ENCODE data around the gene KCNH1. TPM values are rescaled to one million over a fixed set of nuclear protein-coding genes. Genes with fewer than 3 reads are reported as not detected.

KCNH1 gene
- total RNA-seq, 2 experiments from 2014 or later = not detected

GRCh38 chr1:210944252-210944651 is 189.7 kb downstream of the KCNH1 start:
- no peak for DNase-seq
- no peak for TF ChIP-seq CTCF (IDR thresholded peaks at IDR 0.05)
- ChIA-PET POLR2A (no interaction called here), CTCF (no interaction called here)
- Mint-ChIP-seq H3K27me3 (no peaks in the 10 kb centered on the region), H3K36me3 (ENCODE audit: low read depth) (no peaks in the 10 kb centered on the region), H3K27ac (no peak overlapping the region), H3K9me3 (no peaks in the 10 kb centered on the region), H3K4me3 (no peak overlapping the region), H3K4me1 (ENCODE audit: low read depth) (peaks cover 2% of the 10 kb centered on the region)
- intact Hi-C loops (cut with micrococcal nuclease) = loop anchor here (10.0 kb wide), 1 partner anchor 359 kb away; no protein-coding TSS in a partner anchor
- no peak for ATAC-seq

- intact Hi-C loops (cut with micrococcal nuclease) = loop anchor here (10.0 kb wide), 1 partner anchor 358 kb away; no protein-coding TSS in a partner anchor
- Mint-ChIP-seq H3K4me3 (no peak overlapping the region), H3K36me3 (ENCODE audit: low read depth) (no peaks in the 10 kb centered on the region), H3K9me3 (no peaks in the 10 kb centered on the region), H3K27me3 (no peaks in the 10 kb centered on the region), H3K27ac (no peak overlapping the region), H3K4me1 (ENCODE audit: low read depth) (peaks cover 2% of the 10 kb centered on the region)
- DNase-seq (no peak), ATAC-seq (no peak)
- POLR2A ChIA-PET = no interaction called here
- CTCF ChIA-PET = no interaction called here
- TF ChIP-seq CTCF (IDR thresholded peaks at IDR 0.05) = no peak
These were observed 191.4 kb downstream of the KCNH1 start for GRCh38 chr1:210942513-210942912.

GRCh38 chr1:210940081-210940617 is 193.8 kb downstream of the KCNH1 start:
- Mint-ChIP-seq H3K4me3 (no peak overlapping the region), H3K9me3 (no peaks in the 10 kb centered on the region), H3K4me1 (ENCODE audit: low read depth) (peaks cover 2% of the 10 kb centered on the region), H3K27me3 (no peaks in the 10 kb centered on the region), H3K36me3 (ENCODE audit: low read depth) (no peaks in the 10 kb centered on the region), H3K27ac (no peak overlapping the region)
- CTCF ChIA-PET = no interaction called here
- POLR2A ChIA-PET = no interaction called here
- TF ChIP-seq CTCF (IDR thresholded peaks at IDR 0.05) = no peak
- no peak for ATAC-seq
- intact Hi-C loops (cut with micrococcal nuclease) = loop anchor here (10.0 kb wide), 1 partner anchor 355 kb away; no protein-coding TSS in a partner anchor
- no peak for DNase-seq

- CTCF ChIA-PET = no interaction called here
- Mint-ChIP-seq H3K36me3 (ENCODE audit: low read depth) (no peaks in the 10 kb centered on the region), H3K9me3 (no peaks in the 10 kb centered on the region), H3K27me3 (no peaks in the 10 kb centered on the region), H3K4me1 (ENCODE audit: low read depth) (peaks cover 2% of the 10 kb centered on the region), H3K27ac (no peak overlapping the region), H3K4me3 (no peak overlapping the region)
- intact Hi-C loops (cut with micrococcal nuclease) = no loop called here
- TF ChIP-seq CTCF (IDR thresholded peaks at IDR 0.05) = no peak
- no peak for DNase-seq
- POLR2A ChIA-PET = no interaction called here
- ATAC-seq = no peak
These were observed 195.5 kb downstream of the KCNH1 start for GRCh38 chr1:210938416-210938925.

- Mint-ChIP-seq H3K27me3 (no peaks in the 10 kb centered on the region), H3K4me3 (no peak overlapping the region), H3K9me3 (peaks cover under 1% of the 10 kb centered on the region), H3K27ac (no peak overlapping the region), H3K36me3 (ENCODE audit: low read depth) (no peaks in the 10 kb centered on the region), H3K4me1 (ENCODE audit: low read depth) (peaks cover 2% of the 10 kb centered on the region)
- no peak for TF ChIP-seq CTCF (IDR thresholded peaks at IDR 0.05)
- intact Hi-C loops (cut with micrococcal nuclease) = no loop called here
- ChIA-PET POLR2A (no interaction called here), CTCF (interaction anchor here (1.0 kb wide), 1 partner anchor 12 kb away, joined by 3 read pairs; no protein-coding TSS in a partner anchor)
- ATAC-seq = no peak
- DNase-seq = no peak
These were observed 196.1 kb downstream of the KCNH1 start for GRCh38 chr1:210937846-210938245.

All from activated CD8-positive, alpha-beta T cell treated with anti-CD3 and anti-CD28 coated beads for 36 hours (primary cell).